HEK293 (cell line): ENCODE measurements around the gene ITGB2.
A peak's percentile ranks its signal among the peaks of the same experiment; 100 is the strongest.

Source experiments
- CTCF ChIA-PET: fragments of 350-600 bp; formaldehyde crosslinking; extraction: SDS; loops from one replicate; lab custom pipeline; 2021; ENCODE audit warnings: antibody characterized with exemption; lab: Yijun Ruan, JAX
- POLR2A ChIA-PET: fragments of 300-600 bp; formaldehyde crosslinking; extraction: SDS; loops from one replicate; lab custom pipeline; 2020; ENCODE audit warnings: antibody characterized with exemption, inconsistent platforms; lab: Yijun Ruan, JAX
- H3K27ac ChIP-seq: fragments of 200-500 bp; sonication (Bioruptor generic); 2 replicates; pipeline ENCODE4 v1.5.1; 2014; ENCODE audit warnings: low read depth, low read length, control low read depth, inconsistent platforms; ENCODE audit errors: extremely low read depth
- H3K36me3 ChIP-seq, 2 experiments: fragments of 200-500 bp in 1 of 2; sonication (Bioruptor generic) in 1 of 2; 1 replicate in 1 of 2; 2 replicates in 1 of 2; pipeline ENCODE4 v1.5.1; 2014 to 2017; ENCODE audit warnings: inconsistent platforms in 2 of 2, low read length in 2 of 2; ENCODE audit not compliant: control insufficient read depth in 2 of 2, insufficient read depth in 1 of 2
- H3K4me1 ChIP-seq: fragments of 200-500 bp; sonication (Bioruptor generic); 2 replicates; pipeline ENCODE4 v1.5.1; 2014; ENCODE audit warnings: mild to moderate bottlenecking, low read length, inconsistent platforms; ENCODE audit not compliant: control insufficient read depth, insufficient read depth
- H3K4me3 ChIP-seq: 2 replicates; pipeline ENCODE4 v1.5.1; 2011; ENCODE audit warnings: low read depth, mild to moderate bottlenecking, control low read depth, low read length, moderate library complexity
- H3K9me3 ChIP-seq: fragments of 200-500 bp; sonication (Bioruptor generic); 2 replicates; pipeline ENCODE4 v1.5.1; 2014; ENCODE audit warnings: low read depth, low read length, inconsistent platforms; ENCODE audit not compliant: control insufficient read depth, insufficient read depth
- AEBP2 ChIP-seq: fragments of 450-650 bp; formaldehyde crosslinking; IDR thresholded peaks from 2 replicates; pipeline ENCODE4 v1.5.1; 2016; ENCODE audit warnings: missing biosample characterization, missing genetic modification characterization, borderline replicate concordance
- GLIS1 ChIP-seq: fragments of 450-650 bp; formaldehyde crosslinking; IDR thresholded peaks from 2 replicates; pipeline ENCODE4 v1.5.1; 2016; ENCODE audit warnings: missing biosample characterization, missing genetic modification characterization
- HOXA7 ChIP-seq: sonication (generic); formaldehyde crosslinking; IDR thresholded peaks from 2 replicates; pipeline ENCODE4 v1.8.1; 2022; ENCODE audit warnings: missing genetic modification reagents, borderline replicate concordance
- INSM2 ChIP-seq: fragments of 450-650 bp; formaldehyde crosslinking; IDR thresholded peaks from 2 replicates; pipeline ENCODE4 v1.5.1; 2016; ENCODE audit warnings: missing biosample characterization, missing genetic modification characterization
- KLF1 ChIP-seq: fragments of 450-650 bp; formaldehyde crosslinking; IDR thresholded peaks from 2 replicates; pipeline ENCODE4 v1.5.1; 2016; ENCODE audit warnings: missing biosample characterization, missing genetic modification characterization
- SETDB1 ChIP-seq: IDR thresholded peaks from one replicate; pipeline ENCODE4 v1.6.1; 2017; ENCODE audit warnings: mild to moderate bottlenecking, low read length, moderate library complexity, mixed read lengths; ENCODE audit not compliant: insufficient read length
- SP2 ChIP-seq: fragments of 450-650 bp; formaldehyde crosslinking; IDR thresholded peaks from 2 replicates; pipeline ENCODE4 v1.5.1; 2016; ENCODE audit warnings: missing biosample characterization, missing genetic modification characterization
- ZBTB48 ChIP-seq: fragments of 450-650 bp; formaldehyde crosslinking; IDR thresholded peaks from 2 replicates; pipeline ENCODE4 v1.5.1; 2016; ENCODE audit warnings: missing biosample characterization, missing genetic modification characterization
- ZIC2 ChIP-seq: fragments of 450-650 bp; formaldehyde crosslinking; IDR thresholded peaks from 2 replicates; pipeline ENCODE4 v1.5.1; 2016; ENCODE audit warnings: missing biosample characterization, missing genetic modification characterization
- ZNF146 ChIP-seq: fragments of 450-650 bp; formaldehyde crosslinking; IDR thresholded peaks from 2 replicates; pipeline ENCODE4 v1.5.1; 2016; ENCODE audit warnings: missing biosample characterization, missing genetic modification characterization
- ZNF18 ChIP-seq: fragments of 450-650 bp; formaldehyde crosslinking; IDR thresholded peaks from 2 replicates; pipeline ENCODE4 v1.5.1; 2016; ENCODE audit warnings: missing biosample characterization, missing genetic modification characterization
- ZNF239 ChIP-seq: fragments of 450-650 bp; formaldehyde crosslinking; IDR thresholded peaks from 2 replicates; pipeline ENCODE4 v1.5.1; 2016; ENCODE audit warnings: missing biosample characterization, missing genetic modification characterization
- ZNF341 ChIP-seq: fragments of 450-650 bp; formaldehyde crosslinking; IDR thresholded peaks from 2 replicates; pipeline ENCODE4; 2016; ENCODE audit warnings: low read depth, missing biosample characterization, missing genetic modification characterization
- ZNF366 ChIP-seq: fragments of 450-650 bp; formaldehyde crosslinking; conservative IDR thresholded peaks from 2 replicates; pipeline ENCODE4 v1.5.1; 2016; ENCODE audit warnings: missing biosample characterization, missing genetic modification characterization
- ZNF398 ChIP-seq: fragments of 450-650 bp; formaldehyde crosslinking; IDR thresholded peaks from 2 replicates; pipeline ENCODE4 v1.5.1; 2017; ENCODE audit warnings: missing biosample characterization, missing genetic modification characterization
- ZNF514 ChIP-seq: fragments of 450-650 bp; formaldehyde crosslinking; IDR thresholded peaks from 2 replicates; pipeline ENCODE4 v1.5.1; 2016; ENCODE audit warnings: missing biosample characterization, missing genetic modification characterization
- ZNF544 ChIP-seq: fragments of 450-650 bp; formaldehyde crosslinking; IDR thresholded peaks from 2 replicates; pipeline ENCODE4 v1.5.0; 2017; ENCODE audit warnings: missing biosample characterization, missing genetic modification characterization
- ZNF548 ChIP-seq: fragments of 450-650 bp; formaldehyde crosslinking; IDR thresholded peaks from 2 replicates; pipeline ENCODE4 v1.5.1; 2016; ENCODE audit warnings: missing biosample characterization, missing genetic modification characterization
- ZNF704 ChIP-seq: fragments of 450-650 bp; formaldehyde crosslinking; IDR thresholded peaks from 2 replicates; pipeline ENCODE4 v1.5.1; 2016; ENCODE audit warnings: missing biosample characterization, missing genetic modification characterization
- ZNF777 ChIP-seq: fragments of 450-650 bp; formaldehyde crosslinking; IDR thresholded peaks from 2 replicates; pipeline ENCODE4 v1.5.1; 2017; ENCODE audit warnings: missing biosample characterization, missing genetic modification characterization, borderline replicate concordance
- ZSCAN5A ChIP-seq: fragments of 450-650 bp; formaldehyde crosslinking; IDR thresholded peaks from 2 replicates; pipeline ENCODE4 v1.5.1; 2016; ENCODE audit warnings: missing biosample characterization, missing genetic modification characterization

The ITGB2 gene

GRCh38 chr21:44910229-44911067, 10.3 kb downstream of the ITGB2 start:
- Histone ChIP-seq H3K27ac (no peak overlapping the region), H3K4me3 (no peak overlapping the region), H3K9me3 (no peaks in the 10 kb centered on the region), H3K4me1 (no peaks in the 10 kb centered on the region), H3K36me3 (no peaks in the 10 kb centered on the region)
- CTCF ChIA-PET = interaction anchor here (1.3 kb wide), 1 partner anchor 18 kb away, joined by 8 read pairs; no protein-coding TSS in a partner anchor
- TF ChIP-seq ZNF514 (tag by site-specific recombination) = no peak
- no peak for TF ChIP-seq ZNF366
- TF ChIP-seq GLIS1 (tag by site-specific recombination) = peak; percentile 62; the same call in 1 of the 2 replicates
- TF ChIP-seq ZNF239 (tag by site-specific recombination) = no peak
- no peak for TF ChIP-seq ZNF341 (tag by site-specific recombination)
- no peak for TF ChIP-seq ZNF548 (tag by site-specific recombination)
- TF ChIP-seq ZIC2 = peak; percentile 68
- TF ChIP-seq ZNF146 = no peak
- TF ChIP-seq KLF1 (tag by site-specific recombination) = no peak
- POLR2A ChIA-PET = no interaction called here

- Histone ChIP-seq H3K9me3 (no peaks in the 10 kb centered on the region), H3K27ac (no peak overlapping the region), H3K4me1 (no peaks in the 10 kb centered on the region), H3K4me3 (no peak overlapping the region), H3K36me3 (no peaks in the 10 kb centered on the region)
- TF ChIP-seq SETDB1 (no peak), HOXA7 (CRISPR knock-in tag) (no peak), ZSCAN5A (no peak), ZNF18 (tag by site-specific recombination) (no peak), AEBP2 (tag by site-specific recombination) (no peak), ZNF777 (tag by site-specific recombination) (no peak), ZNF398 (tag by site-specific recombination) (no peak), ZBTB48 (tag by site-specific recombination) (no peak), SP2 (tag by site-specific recombination) (no peak), INSM2 (no peak), ZNF544 (no peak), ZNF704 (tag by site-specific recombination) (no peak)
- ChIA-PET CTCF (interaction anchor here (1.3 kb wide), 1 partner anchor 17 kb away, joined by 8 read pairs; no protein-coding TSS in a partner anchor), POLR2A (no interaction called here)
Measured at GRCh38 chr21:44909719-44910118, 11.0 kb downstream of the ITGB2 start.
